ENCODE results near the gene FGF8.

- no peak for TF ChIP-seq CTCF (IDR thresholded peaks at IDR 0.05 in 2 of 3, conservative IDR thresholded peaks at IDR 0.05 in 1 of 3; ENCODE audit: control insufficient read depth in 2 of 3, extremely low read depth in 1 of 3, insufficient read depth in 1 of 3, low read depth in 3 of 3, low read length in 3 of 3)
- TF ChIP-seq EZH2 (IDR thresholded peaks at IDR 0.05; ENCODE audit: borderline replicate concordance, control insufficient read depth, low read depth, low read length) = no peak
- no peak for TF ChIP-seq SMC3 (IDR thresholded peaks at IDR 0.05; ENCODE audit: borderline replicate concordance, low read length)
- TF ChIP-seq JUNB (IDR thresholded peaks at IDR 0.05) = no peak
These were observed 40.5 kb upstream of the FGF8 start for GRCh38 chr10:101816376-101816775.
